ENCODE measurements around the gene ABLIM2.

DNA sequence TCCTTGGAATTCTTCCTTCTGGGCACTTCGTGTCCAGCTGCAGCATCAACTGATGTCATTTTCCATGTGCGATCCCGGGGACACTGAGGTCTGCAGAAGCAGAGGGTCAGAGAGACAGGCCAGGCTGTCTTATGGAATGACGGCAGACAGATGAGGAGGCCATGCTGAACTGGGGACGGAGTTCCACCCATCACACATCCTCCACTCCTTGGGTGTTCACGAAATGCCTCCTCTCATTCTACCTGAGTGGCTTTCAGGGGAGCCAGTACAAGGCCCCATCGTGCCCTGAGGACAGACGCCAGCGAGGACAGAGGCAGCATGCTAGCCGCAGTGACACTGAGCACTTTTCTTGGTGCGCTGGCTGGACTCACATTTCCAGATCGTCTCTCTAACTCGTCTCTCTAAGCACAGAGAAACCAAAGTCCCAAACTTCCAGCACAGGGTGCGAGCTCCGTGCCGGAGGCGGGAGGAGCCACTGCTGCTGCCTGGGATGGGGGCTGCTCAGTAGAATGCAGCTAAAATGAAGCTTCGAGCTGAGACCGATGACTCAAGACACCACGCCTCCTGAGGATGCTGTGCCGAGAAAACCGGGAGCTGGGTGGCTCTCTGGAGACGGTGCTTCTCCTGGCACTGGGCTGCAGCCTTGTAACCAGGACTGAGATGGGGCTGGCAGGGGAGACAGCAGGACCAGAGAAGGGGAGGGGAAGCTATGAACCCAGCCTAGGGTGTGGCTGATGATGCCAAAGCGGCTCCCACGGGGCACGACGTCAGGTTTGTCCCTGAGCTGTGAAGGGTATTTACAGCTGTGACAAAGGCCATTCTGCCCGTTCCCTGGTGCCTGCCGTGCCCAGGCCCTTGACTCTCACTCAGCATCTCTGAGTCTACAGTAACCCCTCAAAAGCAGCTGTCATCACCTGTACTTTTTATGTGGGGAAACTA lies 8.2 kb downstream of the ABLIM2 start:
- TF ChIP-seq GPN1 (CRISPR knock-in tag; IDR thresholded peaks at IDR 0.05; ENCODE audit: borderline replicate concordance) (no peak), HDAC6 (IDR thresholded peaks at IDR 0.05; ENCODE audit: low read depth, low read length) (no peak), BRCA1 (CRISPR knock-in tag; IDR thresholded peaks at IDR 0.05) (no peak), NR1H2 (CRISPR knock-in tag; IDR thresholded peaks at IDR 0.05; ENCODE audit: borderline replicate concordance, low read depth) (no peak), ZNF12 (CRISPR knock-in tag; IDR thresholded peaks at IDR 0.05) (no peak), EZH2 (conservative IDR thresholded peaks at IDR 0.05; ENCODE audit: low read depth, low read length) (no peak), POLR2A (IDR thresholded peaks at IDR 0.05; ENCODE audit: insufficient read depth in 1 of 2, low read depth in 2 of 2, low read length in 2 of 2) (no peak), RFX5 (IDR thresholded peaks at IDR 0.05; ENCODE audit: low read depth, low read length) (no peak), MYC (CRISPR knock-in tag; IDR thresholded peaks at IDR 0.05; ENCODE audit: borderline replicate concordance) (no peak), ZNF703 (CRISPR knock-in tag; IDR thresholded peaks at IDR 0.05; ENCODE audit: borderline replicate concordance) (no peak)
- TF ChIP-seq, protein P1, sequence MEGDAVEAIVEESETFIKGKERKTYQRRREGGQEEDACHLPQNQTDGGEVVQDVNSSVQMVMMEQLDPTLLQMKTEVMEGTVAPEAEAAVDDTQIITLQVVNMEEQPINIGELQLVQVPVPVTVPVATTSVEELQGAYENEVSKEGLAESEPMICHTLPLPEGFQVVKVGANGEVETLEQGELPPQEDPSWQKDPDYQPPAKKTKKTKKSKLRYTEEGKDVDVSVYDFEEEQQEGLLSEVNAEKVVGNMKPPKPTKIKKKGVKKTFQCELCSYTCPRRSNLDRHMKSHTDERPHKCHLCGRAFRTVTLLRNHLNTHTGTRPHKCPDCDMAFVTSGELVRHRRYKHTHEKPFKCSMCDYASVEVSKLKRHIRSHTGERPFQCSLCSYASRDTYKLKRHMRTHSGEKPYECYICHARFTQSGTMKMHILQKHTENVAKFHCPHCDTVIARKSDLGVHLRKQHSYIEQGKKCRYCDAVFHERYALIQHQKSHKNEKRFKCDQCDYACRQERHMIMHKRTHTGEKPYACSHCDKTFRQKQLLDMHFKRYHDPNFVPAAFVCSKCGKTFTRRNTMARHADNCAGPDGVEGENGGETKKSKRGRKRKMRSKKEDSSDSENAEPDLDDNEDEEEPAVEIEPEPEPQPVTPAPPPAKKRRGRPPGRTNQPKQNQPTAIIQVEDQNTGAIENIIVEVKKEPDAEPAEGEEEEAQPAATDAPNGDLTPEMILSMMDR (CRISPR knock-in tag; IDR thresholded peaks at IDR 0.05): no peak
- TF ChIP-seq, protein P2, sequence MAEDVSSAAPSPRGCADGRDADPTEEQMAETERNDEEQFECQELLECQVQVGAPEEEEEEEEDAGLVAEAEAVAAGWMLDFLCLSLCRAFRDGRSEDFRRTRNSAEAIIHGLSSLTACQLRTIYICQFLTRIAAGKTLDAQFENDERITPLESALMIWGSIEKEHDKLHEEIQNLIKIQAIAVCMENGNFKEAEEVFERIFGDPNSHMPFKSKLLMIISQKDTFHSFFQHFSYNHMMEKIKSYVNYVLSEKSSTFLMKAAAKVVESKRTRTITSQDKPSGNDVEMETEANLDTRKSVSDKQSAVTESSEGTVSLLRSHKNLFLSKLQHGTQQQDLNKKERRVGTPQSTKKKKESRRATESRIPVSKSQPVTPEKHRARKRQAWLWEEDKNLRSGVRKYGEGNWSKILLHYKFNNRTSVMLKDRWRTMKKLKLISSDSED (CRISPR knock-in tag; IDR thresholded peaks at IDR 0.05): no peak

Measured in HepG2 (cell line).